ENCODE data around the gene BNC2.

Gene BNC2

DNA sequence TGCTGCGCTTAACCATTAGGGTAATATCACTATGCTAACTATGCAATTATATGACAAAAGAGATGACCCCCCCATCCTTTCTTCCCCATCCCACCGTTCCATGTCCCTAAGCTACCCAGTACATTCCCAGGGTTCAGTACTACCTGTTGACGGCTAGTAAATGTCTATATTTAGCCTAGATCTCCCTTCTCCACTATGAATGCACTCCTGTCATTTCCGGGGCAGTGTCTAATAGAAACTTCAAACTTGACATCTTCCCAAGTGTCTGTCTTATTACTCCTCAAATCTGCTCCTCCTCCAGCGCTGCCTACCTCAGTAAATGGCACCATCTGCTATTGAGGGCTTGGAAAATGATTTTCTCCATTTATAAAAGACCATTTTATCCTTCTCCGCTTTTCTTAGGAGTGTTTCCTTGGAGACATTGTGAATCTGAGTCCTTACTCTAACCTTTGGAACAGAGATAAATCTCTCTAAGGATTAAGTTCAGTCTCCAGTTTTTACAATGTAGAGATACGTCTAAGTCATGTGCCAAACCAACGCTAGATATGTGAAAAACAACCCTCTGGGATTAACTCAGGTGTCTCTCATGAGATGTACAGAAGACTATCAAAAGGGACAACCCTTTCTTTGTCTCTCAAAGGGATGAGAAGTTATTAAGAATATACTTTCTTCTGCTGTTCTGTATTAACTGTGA lies 114.9 kb downstream of the BNC2 start:
- DNase-seq (ENCODE audit: low read depth): no peak

DNA sequence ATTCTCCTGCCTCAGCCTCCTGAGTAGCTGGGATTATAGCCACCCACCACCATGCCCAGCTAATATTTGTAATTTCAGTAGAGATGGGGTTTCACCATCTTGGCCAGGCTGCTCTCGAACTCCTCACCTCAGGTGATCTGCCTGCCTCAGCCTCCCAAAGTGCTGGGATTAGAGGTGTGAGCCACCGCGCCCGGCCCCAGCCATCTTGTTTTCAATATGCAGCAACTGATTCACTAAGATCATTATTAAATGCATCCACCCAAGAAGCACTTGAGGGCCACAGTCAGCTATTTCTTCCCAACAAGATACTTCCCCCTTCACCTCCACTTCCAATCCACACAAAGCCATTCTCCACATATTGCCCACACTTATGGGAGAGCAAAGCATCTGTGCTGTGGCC lies 115.8 kb downstream of the BNC2 start:
- no peak for DNase-seq (ENCODE audit: low read depth)

DNA sequence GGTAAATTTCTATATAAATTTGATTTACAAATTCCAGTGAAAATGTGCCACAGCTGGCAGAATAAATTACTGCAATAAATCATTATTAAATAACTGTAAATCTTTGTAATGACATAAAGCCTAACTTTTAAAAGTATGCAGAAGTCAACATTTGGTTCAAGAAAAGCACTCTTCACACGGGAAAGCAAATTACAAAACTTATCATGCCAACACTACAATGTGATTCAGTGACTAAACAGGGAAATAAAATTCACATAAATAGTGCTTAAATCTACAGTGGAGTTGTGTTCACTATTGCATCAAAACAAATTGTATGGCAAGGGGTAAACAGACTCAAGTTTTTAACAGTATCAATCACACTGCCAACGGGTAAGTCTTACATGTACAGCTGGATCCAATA lies 117.2 kb downstream of the BNC2 start:
- no peak for DNase-seq (ENCODE audit: low read depth)

GRCh38 chr9:16752601-16753000 lies 117.9 kb downstream of the BNC2 start:
- DNase-seq (ENCODE audit: low read depth): no peak

GRCh38 chr9:16750553-16750952 lies 119.9 kb downstream of the BNC2 start:
- no peak for DNase-seq (ENCODE audit: low read depth)

GRCh38 chr9:16745359-16745758 lies 125.1 kb downstream of the BNC2 start:
- no peak for DNase-seq (ENCODE audit: low read depth)

DNA sequence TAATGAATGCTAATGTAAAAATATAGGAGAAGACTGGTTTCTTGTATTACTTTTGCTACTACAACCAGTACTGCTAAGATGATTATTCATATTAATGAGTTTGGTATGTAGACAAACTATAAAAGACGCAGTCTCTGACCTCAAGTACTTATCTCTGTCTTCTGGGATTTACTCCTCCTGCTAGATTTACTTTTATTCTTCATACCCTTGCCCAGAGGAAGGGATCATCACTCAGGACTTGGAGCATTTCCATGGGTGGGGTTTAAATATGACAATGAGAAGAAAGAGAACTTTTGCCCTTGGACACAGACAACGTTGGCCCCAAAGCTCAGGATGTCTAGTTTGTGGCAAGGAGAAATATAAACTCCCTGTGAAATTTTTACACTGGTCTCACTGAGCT lies 126.1 kb downstream of the BNC2 start:
- DNase-seq (ENCODE audit: low read depth): no peak

GRCh38 chr9:16743375-16743774 lies 127.1 kb downstream of the BNC2 start:
- no peak for DNase-seq (ENCODE audit: low read depth)

DNA sequence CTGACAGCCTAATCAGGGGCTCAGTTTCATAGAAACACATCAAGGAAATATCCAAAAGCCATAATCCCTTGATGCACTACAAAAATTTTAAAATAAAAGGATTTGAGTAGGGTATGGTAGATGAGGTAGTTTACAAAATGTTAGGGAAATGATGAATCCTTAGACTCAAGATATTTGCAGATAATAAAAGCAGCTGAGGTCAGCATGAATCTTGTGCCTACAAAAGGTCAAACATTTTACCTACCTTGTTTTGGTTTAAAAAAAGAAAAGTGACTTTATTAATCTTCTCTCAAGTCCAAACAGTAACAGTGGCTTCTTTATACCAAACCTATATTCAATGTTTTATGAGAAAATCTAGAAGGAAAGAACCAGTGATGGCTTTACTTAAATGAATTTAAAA lies 135.5 kb downstream of the BNC2 start:
- DNase-seq (ENCODE audit: low read depth): no peak

- DNase-seq (ENCODE audit: low read depth): no peak
Measured at GRCh38 chr9:16732546-16732945, 137.9 kb downstream of the BNC2 start.

DNA sequence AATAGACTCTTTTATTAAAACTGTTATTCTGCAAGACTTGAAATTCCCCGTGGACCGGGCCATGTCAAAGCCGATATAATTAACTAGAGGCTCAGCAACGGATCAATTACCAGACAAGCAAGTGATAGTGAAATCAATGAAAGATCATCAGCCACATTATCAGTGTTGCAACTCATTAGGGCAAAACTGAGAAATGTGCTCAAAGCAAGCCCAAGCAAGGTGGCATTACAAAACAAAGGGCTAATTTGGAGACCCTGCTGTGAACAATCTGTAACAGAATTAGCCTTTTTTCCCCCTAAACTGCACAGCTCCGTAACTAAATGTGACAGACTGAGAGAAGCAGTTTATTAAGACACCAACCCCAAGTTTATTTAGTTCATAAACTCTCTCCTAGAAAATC lies 140.3 kb downstream of the BNC2 start:
- DNase-seq (ENCODE audit: low read depth): no peak

DNA sequence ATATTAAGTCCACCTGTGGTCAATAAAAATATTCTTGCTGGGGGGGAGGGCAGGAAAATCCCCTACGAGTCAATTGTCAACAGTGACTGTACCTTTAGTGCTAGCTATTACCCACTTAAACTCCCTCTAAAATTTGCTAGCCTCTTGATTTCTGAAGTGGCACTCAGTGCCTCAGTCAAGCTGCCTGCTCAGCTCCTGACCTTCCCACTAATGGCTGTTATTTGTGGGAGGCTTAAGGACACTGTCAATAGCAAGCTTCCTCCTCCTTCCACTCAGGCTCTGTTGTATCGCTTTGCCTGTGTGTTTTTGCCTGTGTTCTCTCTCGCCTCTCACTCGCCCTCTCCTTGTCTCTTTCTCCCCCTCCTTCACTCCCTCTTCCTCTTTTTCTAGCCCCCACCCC lies 140.8 kb downstream of the BNC2 start:
- DNase-seq (ENCODE audit: low read depth): no peak

- DNase-seq (ENCODE audit: low read depth): no peak
Measured at GRCh38 chr9:16728137-16728508, 142.3 kb downstream of the BNC2 start.

DNA sequence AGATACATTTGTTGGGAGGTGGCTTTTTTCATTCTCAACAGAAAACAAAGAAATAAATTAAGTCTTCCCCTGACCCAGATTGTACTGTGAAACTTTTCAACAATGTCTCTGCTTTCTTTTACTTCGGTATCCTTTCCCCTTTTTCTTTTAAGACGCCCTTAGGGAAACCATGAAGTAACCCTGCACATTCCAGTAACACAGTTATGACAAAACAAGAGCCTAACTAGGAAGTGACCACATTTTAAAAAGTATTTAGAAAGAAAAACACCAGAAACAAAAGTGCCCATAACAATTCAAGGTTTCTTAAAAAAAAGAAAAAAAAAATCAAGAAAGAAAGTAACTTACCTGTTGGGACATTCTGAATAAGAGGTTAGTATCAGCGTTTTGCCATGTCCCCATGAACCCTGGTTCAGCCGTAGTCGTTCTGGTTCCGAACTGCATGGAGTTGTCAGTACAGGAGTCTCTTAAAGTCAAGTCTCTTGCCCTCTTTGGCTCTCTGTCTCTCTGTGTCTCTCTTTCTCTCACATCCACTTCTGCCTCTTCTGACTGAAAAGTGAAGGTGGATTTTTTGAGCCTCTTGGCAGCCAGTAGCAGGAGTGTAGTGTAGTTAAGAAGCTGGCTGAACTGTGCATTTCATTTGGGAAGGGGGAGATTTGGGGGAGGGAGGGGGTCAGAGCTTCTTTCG lies 142.9 kb downstream of the BNC2 start:
- DNase-seq (ENCODE audit: low read depth): no peak

- peak; percentile 64 for DNase-seq (ENCODE audit: low read depth)
Measured at GRCh38 chr9:16726718-16727451, 143.6 kb downstream of the BNC2 start.

GRCh38 chr9:16726029-16726428 lies 144.4 kb downstream of the BNC2 start:
- DNase-seq (ENCODE audit: low read depth): no peak

- no peak for DNase-seq (ENCODE audit: low read depth)
Measured at GRCh38 chr9:16725066-16725465, 145.4 kb downstream of the BNC2 start.

GRCh38 chr9:16721972-16722371 lies 148.5 kb downstream of the BNC2 start:
- DNase-seq (ENCODE audit: low read depth): no peak

DNA sequence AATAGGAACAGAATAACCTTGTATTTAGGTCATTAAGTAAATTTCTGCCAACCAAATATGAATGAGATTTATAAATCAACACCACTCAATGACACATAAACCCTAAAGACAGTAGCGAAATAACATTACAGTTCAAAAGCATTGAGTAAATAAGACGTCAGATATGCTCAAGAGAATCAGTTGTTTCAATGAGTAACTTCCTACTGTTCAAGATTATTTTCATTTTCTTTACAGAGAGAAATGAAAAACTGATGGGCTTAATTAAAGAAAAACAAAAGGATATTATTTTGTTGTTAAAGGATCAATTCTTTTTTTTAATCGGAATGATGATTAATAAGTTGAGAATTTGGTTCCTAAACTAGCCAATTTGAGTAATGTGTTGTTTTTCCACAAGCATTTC lies 150.1 kb downstream of the BNC2 start:
- no peak for DNase-seq (ENCODE audit: low read depth)

DNA sequence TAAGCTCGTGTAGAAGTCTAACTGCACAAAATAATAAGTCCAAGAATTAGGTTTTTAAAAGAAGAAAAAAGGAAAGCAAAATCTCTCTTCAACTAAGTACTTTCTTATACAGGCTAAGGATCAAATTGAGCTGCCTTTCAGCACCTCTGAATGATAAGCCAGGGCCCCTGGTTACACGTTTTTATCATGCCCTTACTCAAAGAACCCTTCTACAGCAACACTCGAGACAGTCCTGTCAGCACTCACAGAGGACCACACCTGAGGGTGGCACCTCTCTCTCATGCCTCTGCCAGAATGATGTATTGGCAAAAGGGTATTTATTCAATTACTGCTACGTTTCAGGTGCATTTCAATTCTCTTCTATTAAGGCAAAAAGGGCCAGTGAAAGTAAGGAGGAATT lies 150.5 kb downstream of the BNC2 start:
- no peak for DNase-seq (ENCODE audit: low read depth)

DNA sequence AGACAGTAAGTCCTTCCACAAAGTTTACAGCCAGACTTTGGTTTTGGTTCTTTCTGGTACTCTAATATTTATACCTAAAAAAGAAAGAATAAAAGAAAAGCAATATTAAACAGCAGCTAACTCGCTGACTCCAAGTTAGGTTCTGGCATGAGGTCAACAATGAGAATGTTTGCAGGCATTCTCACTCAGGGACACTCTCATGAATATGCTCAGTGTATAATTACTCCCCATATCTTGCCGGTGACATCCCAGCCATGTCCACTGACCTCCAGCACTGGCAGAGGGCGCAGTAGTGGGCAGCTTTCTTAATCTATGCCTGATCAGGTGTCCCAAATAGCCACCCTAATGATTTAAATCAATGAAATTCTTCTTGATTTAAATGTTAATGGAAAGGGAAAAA lies 151.5 kb downstream of the BNC2 start:
- no peak for DNase-seq (ENCODE audit: low read depth)

DNA sequence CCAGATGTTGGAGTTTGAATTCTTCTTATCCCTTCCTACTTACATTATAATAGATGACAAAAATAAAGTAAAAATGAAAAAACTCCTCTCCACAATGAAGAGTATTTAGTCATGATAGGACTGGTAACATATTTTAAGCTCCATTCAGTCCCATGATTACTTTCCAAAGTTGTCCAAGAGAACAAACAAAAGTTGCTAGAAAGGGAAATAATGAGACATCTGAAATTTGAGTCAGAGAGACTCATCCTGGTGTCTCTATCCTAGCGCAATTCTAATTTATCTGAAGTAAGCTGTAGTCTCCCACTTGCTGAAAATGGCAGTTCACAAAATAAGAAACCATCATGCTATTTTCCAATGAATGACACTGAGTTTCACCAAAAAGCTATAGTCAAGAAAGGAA lies 152.2 kb downstream of the BNC2 start:
- no peak for DNase-seq (ENCODE audit: low read depth)

- no peak for DNase-seq (ENCODE audit: low read depth)
Measured at GRCh38 chr9:16716601-16717000, 153.9 kb downstream of the BNC2 start.

All from HS-5 (cell line).